ENCODE results near the gene VAV1. TPM values are rescaled to one million over a fixed set of nuclear protein-coding genes. Genes with fewer than 3 reads are reported as not detected.

Gene VAV1
- total and polyA plus RNA-seq, 2 of the 8 experiments (the other 6 are each of a cell fraction or from before 2014, with no cell fraction given) = 0.21 to 0.22 TPM

- TF ChIP-seq CHD7 (IDR thresholded peaks at IDR 0.05; ENCODE audit: insufficient replicate concordance, low read length) = no peak
- TF ChIP-seq, protein P1, sequence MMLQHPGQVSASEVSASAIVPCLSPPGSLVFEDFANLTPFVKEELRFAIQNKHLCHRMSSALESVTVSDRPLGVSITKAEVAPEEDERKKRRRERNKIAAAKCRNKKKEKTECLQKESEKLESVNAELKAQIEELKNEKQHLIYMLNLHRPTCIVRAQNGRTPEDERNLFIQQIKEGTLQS (IDR thresholded peaks at IDR 0.05; ENCODE audit: insufficient read depth, low read depth, low read length) = no peak
- TF ChIP-seq TCF12 (IDR thresholded peaks at IDR 0.05; ENCODE audit: low read depth, low read length) = no peak
- no peak for TF ChIP-seq RNF2 (IDR thresholded peaks at IDR 0.05; ENCODE audit: borderline replicate concordance, low read depth, low read length, missing control alignments, poor library complexity, severe bottlenecking)
- TF ChIP-seq CHD1 (IDR thresholded peaks at IDR 0.05; ENCODE audit: low read depth, low read length) = peak; percentile 100
- no peak for TF ChIP-seq ATF2 (IDR thresholded peaks at IDR 0.05; ENCODE audit: low read length)
- TF ChIP-seq SIN3A (conservative IDR thresholded peaks at IDR 0.05 in 1 of 2, IDR thresholded peaks at IDR 0.05 in 1 of 2; ENCODE audit: low read depth in 1 of 2, low read length in 2 of 2) = no peak
Observed at GRCh38 chr19:6737284-6737872, 35.1 kb upstream of the VAV1 start, which contains the start of gene GPR108 (continued).

All from H1 (cell line).